Kidney (tissue), 14 donors: ENCODE results near the gene NAGA. TPM values are rescaled to one million over a fixed set of nuclear protein-coding genes. Genes with fewer than 3 reads are reported as not detected.

ENCODE experiments used
- DNase-seq, 5 donors: peaks; one replicate each; pipeline ENCODE4 v3.0.0-alpha.2; 2013 to 2020
- FAIRE-seq: peaks from 2 replicates; lab custom pipeline; 2012; peaks lifted over from hg19 to GRCh38; lab: Jason Lieb, UNC
- H3K27ac ChIP-seq, 2 donors: one replicate each; pipeline ENCODE4 v1.7.0; 2013; ENCODE audit warnings: low read depth in 2 of 2, low read length in 2 of 2, inconsistent platforms in 1 of 2
- H3K27me3 ChIP-seq: one replicate; pipeline ENCODE4 v1.7.1; 2013; ENCODE audit warnings: low read length, inconsistent platforms; ENCODE audit not compliant: control insufficient read depth, insufficient read depth
- H3K36me3 ChIP-seq, 3 donors: one replicate each; pipeline versions ENCODE4 v1.7.0 to v1.7.1; 2013; ENCODE audit warnings: low read length in 3 of 3, control low read depth in 1 of 3, inconsistent platforms in 1 of 3; ENCODE audit not compliant: insufficient read depth in 3 of 3, control insufficient read depth in 2 of 3
- H3K4me1 ChIP-seq, 3 donors: one replicate each; pipeline versions ENCODE4 v1.7.0 to v1.7.1; 2013; ENCODE audit warnings: low read length in 3 of 3, inconsistent platforms in 1 of 3, low read depth in 1 of 3; ENCODE audit not compliant: control insufficient read depth in 2 of 3, insufficient read depth in 2 of 3
- H3K4me3 ChIP-seq, 3 donors: one replicate each; pipeline versions ENCODE4 v1.7.0 to v1.8.1; 2013; ENCODE audit warnings: low read length in 3 of 3, control low read depth in 1 of 3, inconsistent platforms in 1 of 3
- H3K9ac ChIP-seq, 3 donors: one replicate each; pipeline versions ENCODE4 v1.7.0 to v1.7.1; 2013; ENCODE audit warnings: low read length in 3 of 3, control low read depth in 1 of 3, inconsistent platforms in 1 of 3
- H3K9me3 ChIP-seq, 3 donors: one replicate each; pipeline versions ENCODE4 v1.7.0 to v1.7.1; 2013; ENCODE audit warnings: low read length in 3 of 3, control low read depth in 1 of 3, inconsistent platforms in 1 of 3; ENCODE audit not compliant: control insufficient read depth in 2 of 3, insufficient read depth in 1 of 3
- intact Hi-C: fragments of 100-400 bp; cut with DNase I; formaldehyde crosslinking; loops from one replicate; pipeline ENCODE4 v1.11.1; 2022
- polyA plus RNA-seq: library from polyadenylated mRNA; stranded (reverse); fragments of 350-450 nt; fragmentation: Illumina TruSeq; extraction: RNeasy Lipid Tissue Mini Kit (QIAGEN cat#74804); gene quantifications from one replicate; pipeline ENCODE4 v1.2.3, GENCODE V29; 2014; ENCODE audit warnings: low read depth, low replicate concordance; ENCODE audit not compliant: insufficient read depth
- total RNA-seq: library from RNA; stranded (reverse); fragmentation: NEBNext Ultra II Directional; extraction: Animal tissue kit (Norgen Biotek cat#: 25700); gene quantifications from one replicate; pipeline ENCODE4 v1.2.1, GENCODE V29; 2021
- TF ChIP-seq, protein P1 (sequence below): IDR thresholded peaks from 3 replicates; pipeline ENCODE4 v1.5.1; 2012; ENCODE audit warnings: mild to moderate bottlenecking, moderate library complexity, borderline replicate concordance; ENCODE audit not compliant: insufficient read depth; ENCODE audit errors: extremely low read depth
- donor health status: control.
- donor health status: control.
- donor health status: control.
- donor health status: control.
- donor health status: control.
- donor health status: DM: yes; HTN: yes; CAD: no.
- donor health status: Normal renal cell carcinoma (clear cell type).

Gene NAGA
- total and polyA plus RNA-seq, 2 donors from 2014 or later = 27.0 to 29.8 TPM

DNA sequence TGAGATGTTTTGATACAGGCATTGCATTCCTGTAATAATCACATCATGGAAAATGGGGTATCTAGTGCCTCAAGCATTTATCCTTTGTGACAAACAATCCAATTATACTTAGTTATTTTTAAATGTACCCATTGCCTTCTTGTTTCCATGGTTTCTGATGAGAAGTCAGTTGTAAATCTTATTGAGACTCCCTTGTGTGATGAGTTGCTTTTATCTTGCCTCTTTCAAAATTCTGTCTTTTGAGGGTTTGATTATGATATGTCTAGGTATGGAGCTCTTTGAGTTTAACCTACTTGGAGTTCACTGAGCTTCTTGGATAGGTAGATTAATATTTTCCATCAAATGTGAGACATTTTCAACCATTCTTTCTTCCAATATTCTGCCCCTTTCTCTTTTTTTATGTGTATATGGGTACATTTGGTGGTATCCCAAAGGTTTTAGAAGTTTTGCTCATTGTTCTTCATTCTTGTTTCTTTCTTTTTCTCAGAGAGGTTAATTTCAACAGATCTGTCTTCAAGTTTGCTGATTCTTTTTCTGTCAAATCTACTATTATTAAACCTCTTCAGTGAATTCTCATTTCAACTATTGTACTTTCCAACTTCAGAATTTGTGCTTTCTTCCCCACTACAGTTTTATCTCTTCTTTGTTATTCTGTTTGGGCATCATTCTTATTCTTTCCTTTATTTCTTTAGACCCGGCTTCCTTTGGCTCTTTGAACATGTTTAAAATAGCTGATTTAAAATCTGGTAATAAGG is 13.7 kb downstream of the NAGA start:
- FAIRE-seq (no peak), DNase-seq (no peak)
- H3K27ac ChIP-seq = no peak overlapping the region
- peaks cover 0 to 9% (median 0%) of the 10 kb centered on the region in 3 donors for H3K9me3 ChIP-seq
- H3K27me3 ChIP-seq = no peaks in the 10 kb centered on the region
- TF ChIP-seq, protein P1, sequence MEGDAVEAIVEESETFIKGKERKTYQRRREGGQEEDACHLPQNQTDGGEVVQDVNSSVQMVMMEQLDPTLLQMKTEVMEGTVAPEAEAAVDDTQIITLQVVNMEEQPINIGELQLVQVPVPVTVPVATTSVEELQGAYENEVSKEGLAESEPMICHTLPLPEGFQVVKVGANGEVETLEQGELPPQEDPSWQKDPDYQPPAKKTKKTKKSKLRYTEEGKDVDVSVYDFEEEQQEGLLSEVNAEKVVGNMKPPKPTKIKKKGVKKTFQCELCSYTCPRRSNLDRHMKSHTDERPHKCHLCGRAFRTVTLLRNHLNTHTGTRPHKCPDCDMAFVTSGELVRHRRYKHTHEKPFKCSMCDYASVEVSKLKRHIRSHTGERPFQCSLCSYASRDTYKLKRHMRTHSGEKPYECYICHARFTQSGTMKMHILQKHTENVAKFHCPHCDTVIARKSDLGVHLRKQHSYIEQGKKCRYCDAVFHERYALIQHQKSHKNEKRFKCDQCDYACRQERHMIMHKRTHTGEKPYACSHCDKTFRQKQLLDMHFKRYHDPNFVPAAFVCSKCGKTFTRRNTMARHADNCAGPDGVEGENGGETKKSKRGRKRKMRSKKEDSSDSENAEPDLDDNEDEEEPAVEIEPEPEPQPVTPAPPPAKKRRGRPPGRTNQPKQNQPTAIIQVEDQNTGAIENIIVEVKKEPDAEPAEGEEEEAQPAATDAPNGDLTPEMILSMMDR = no peak
- intact Hi-C loops = no loop called here
- H3K4me1 ChIP-seq = no peaks in the 10 kb centered on the region
- H3K9ac ChIP-seq = no peak overlapping the region
- H3K36me3 ChIP-seq = peaks cover 0 to 18% (median 6%) of the 10 kb centered on the region in 3 donors
- H3K4me3 ChIP-seq = no peak overlapping the region

- no peak overlapping the region for H3K27ac ChIP-seq
- H3K4me3 ChIP-seq = no peak overlapping the region
- no peaks in the 10 kb centered on the region for H3K36me3 ChIP-seq
- H3K27me3 ChIP-seq = no peaks in the 10 kb centered on the region
- TF ChIP-seq, protein P1 = no peak
- no peak for DNase-seq
- H3K4me1 ChIP-seq = no peaks in the 10 kb centered on the region
- no peak for FAIRE-seq
- H3K9ac ChIP-seq = no peak overlapping the region
- peaks cover 0 to 9% (median 0%) of the 10 kb centered on the region in 3 donors for H3K9me3 ChIP-seq
- intact Hi-C loops = no loop called here
Observed at GRCh38 chr22:42052765-42053164, 17.8 kb downstream of the NAGA start.

- H3K4me1 ChIP-seq = no peaks in the 10 kb centered on the region
- FAIRE-seq = no peak
- intact Hi-C loops = no loop called here
- no peaks in the 10 kb centered on the region for H3K9me3 ChIP-seq
- no peaks in the 10 kb centered on the region for H3K27me3 ChIP-seq
- H3K4me3 ChIP-seq = no peak overlapping the region
- no peaks in the 10 kb centered on the region for H3K36me3 ChIP-seq
- TF ChIP-seq, protein P1 = no peak
- no peak for DNase-seq
- H3K27ac ChIP-seq = no peak overlapping the region
- H3K9ac ChIP-seq = no peak overlapping the region
Observed at GRCh38 chr22:42050641-42051180, 19.9 kb downstream of the NAGA start.
